ENCODE results near the gene MEGF9. TPM values are rescaled to one million over a fixed set of nuclear protein-coding genes. Genes with fewer than 3 reads are reported as not detected.
"Not testable (repeated sequence)": the region's sequence is repeated elsewhere in the genome, so short reads cannot be mapped to it uniquely, and the experiment has no call there.

Gene MEGF9
- total RNA-seq, 3 donors from 2014 or later: 22.0 to 30.3 (median 27.2) TPM

DNA sequence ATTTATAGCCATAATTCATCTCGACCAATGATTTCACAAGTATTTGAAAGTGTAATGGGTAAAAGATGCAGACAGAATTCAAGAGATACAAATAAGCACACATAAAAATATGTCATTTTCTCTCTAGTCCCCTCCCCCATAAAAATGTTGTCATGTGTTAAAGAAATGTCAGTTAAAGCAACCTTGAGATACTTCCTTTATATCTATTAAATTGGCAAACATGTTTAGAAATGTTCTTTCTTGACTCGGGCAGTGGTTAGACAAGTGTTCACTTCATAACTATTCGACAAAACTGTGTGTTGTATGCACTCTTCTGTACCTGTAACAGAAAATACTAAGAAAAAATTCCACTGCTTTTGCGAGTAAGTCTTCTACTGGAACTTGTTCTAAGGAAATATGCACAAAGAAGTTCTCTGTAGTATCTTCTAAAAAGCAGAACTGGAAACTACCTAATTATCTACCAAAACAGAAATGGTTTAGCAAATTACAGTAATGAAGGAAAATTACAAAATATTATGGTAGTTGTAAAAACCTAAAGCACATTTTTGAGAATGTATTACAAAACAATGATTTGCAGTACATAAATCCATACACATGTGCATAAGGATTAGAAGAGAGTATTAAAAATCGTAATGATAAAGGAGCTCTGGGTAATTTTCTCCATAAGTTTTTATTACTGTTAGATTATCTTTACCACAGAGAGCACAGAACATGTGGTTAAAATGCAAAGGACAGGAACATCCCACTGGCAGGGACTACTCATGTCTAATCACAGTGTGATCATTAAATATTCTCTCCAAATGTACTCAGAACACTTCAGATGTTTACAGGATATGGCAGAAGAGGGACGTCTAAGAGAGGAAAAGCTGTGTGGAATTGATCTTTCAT, 43.0 kb upstream of the MEGF9 start:
- no peak for DNase-seq (ENCODE audit: low spot score in 2 of 2)
- no peaks in the 10 kb centered on the region for H3K36me3 ChIP-seq
- TF ChIP-seq, protein P1, sequence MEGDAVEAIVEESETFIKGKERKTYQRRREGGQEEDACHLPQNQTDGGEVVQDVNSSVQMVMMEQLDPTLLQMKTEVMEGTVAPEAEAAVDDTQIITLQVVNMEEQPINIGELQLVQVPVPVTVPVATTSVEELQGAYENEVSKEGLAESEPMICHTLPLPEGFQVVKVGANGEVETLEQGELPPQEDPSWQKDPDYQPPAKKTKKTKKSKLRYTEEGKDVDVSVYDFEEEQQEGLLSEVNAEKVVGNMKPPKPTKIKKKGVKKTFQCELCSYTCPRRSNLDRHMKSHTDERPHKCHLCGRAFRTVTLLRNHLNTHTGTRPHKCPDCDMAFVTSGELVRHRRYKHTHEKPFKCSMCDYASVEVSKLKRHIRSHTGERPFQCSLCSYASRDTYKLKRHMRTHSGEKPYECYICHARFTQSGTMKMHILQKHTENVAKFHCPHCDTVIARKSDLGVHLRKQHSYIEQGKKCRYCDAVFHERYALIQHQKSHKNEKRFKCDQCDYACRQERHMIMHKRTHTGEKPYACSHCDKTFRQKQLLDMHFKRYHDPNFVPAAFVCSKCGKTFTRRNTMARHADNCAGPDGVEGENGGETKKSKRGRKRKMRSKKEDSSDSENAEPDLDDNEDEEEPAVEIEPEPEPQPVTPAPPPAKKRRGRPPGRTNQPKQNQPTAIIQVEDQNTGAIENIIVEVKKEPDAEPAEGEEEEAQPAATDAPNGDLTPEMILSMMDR (IDR thresholded peaks at IDR 0.05): no peak
- TF ChIP-seq POLR2A (IDR thresholded peaks at IDR 0.05) (no peak), POLR2AphosphoS5 (IDR thresholded peaks at IDR 0.05) (no peak)
- intact Hi-C loops (cut with DNase I; ENCODE audit: low total_unique reads): no loop called here
- no peak overlapping the region for H3K4me3 ChIP-seq
- H3K27ac ChIP-seq: no peak overlapping the region
- no peaks in the 10 kb centered on the region for H3K27me3 ChIP-seq
- H3K9me3 ChIP-seq: no peaks in the 10 kb centered on the region
- H3K4me1 ChIP-seq: no peaks in the 10 kb centered on the region

DNA sequence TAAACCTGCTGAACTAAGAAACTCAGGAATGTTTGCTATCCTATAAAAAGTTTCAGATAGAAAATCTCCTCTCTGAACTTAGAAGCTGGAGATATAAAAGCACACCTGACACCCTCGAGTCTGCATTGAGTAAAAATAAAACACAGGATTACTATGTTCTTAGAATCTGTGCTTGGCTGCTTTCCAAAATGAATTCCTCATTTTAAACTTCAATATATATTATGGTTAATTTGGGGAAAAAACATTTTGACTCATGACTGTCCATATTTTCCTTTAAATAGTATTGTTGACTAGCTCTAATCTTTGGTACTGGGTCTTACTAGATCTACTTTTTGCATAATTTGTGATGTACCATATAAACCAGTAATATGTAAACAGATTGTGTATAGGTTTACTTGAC, 42.3 kb upstream of the MEGF9 start:
- Histone ChIP-seq H3K4me1 (no peaks in the 10 kb centered on the region), H3K27ac (no peak overlapping the region), H3K27me3 (no peaks in the 10 kb centered on the region), H3K4me3 (no peak overlapping the region), H3K9me3 (no peaks in the 10 kb centered on the region), H3K36me3 (no peaks in the 10 kb centered on the region)
- no peak for DNase-seq (ENCODE audit: low spot score in 2 of 2)
- TF ChIP-seq POLR2A (IDR thresholded peaks at IDR 0.05) (no peak), POLR2AphosphoS5 (IDR thresholded peaks at IDR 0.05) (no peak)
- TF ChIP-seq, protein P1 (IDR thresholded peaks at IDR 0.05): no peak
- intact Hi-C loops (cut with DNase I; ENCODE audit: low total_unique reads): no loop called here

DNA sequence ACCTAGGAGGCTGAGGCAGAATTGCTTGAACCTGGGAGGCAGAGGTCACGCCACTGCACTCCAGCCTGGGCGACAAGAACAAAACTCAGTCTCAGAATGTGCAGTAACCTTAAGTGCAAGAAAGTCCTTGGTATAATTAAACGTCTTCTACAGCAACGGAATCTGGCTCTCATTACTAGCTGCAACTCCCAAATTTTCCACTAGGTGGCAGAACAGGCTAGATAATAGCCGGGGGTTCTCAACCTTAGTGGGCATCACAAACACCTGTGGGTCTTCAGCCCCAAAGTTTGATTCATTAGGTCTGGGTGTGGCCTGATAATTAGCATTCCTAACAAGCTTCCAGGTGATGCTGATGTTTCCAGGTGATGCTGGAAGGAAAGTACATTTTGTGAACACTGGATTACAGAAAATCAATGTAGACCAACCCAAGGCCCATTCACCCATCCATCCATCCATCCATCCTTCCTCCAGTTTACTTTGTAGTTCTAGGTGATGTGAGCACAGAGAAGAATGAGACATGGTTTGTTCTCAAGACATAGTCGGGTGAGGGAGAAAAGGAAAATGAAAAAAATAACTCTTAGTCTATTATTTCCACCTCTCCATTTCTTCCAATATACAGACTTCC, 41.7 kb upstream of the MEGF9 start:
- Histone ChIP-seq H3K9me3 (no peaks in the 10 kb centered on the region), H3K27me3 (no peaks in the 10 kb centered on the region), H3K4me3 (no peak overlapping the region), H3K36me3 (no peaks in the 10 kb centered on the region), H3K4me1 (no peaks in the 10 kb centered on the region), H3K27ac (no peak overlapping the region)
- DNase-seq (ENCODE audit: low spot score in 2 of 2): peak in 1 of 2 donors; percentile 37
- peak in 1 of 3 donors; percentile 35 for TF ChIP-seq POLR2AphosphoS5 (IDR thresholded peaks at IDR 0.05)
- TF ChIP-seq, protein P1 (IDR thresholded peaks at IDR 0.05): peak; percentile 76 to 94 (median 91)
- no peak for TF ChIP-seq POLR2A (IDR thresholded peaks at IDR 0.05)
- intact Hi-C loops (cut with DNase I; ENCODE audit: low total_unique reads): no loop called here

DNA sequence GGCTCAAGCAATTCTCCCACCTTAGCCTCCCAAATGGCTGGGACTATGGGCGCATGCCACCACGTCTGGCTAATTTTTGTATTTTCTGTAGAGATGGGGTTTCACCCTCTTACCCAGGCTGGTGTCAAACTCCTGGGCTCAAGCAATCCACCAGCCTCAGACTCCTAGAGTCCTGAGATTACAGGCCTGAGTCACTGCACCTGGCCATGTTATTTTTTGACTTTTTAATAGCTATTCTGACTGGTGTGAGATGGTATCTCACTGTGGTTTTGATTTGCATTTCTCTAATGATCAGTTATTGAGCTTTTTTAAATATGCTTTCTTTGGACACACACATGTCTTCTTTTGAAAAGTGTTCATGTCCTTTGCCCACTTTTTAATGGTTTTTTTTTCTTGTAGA, 40.8 kb upstream of the MEGF9 start:
- Histone ChIP-seq H3K27ac (no peak overlapping the region), H3K27me3 (no peaks in the 10 kb centered on the region), H3K9me3 (no peaks in the 10 kb centered on the region), H3K4me1 (no peaks in the 10 kb centered on the region), H3K4me3 (no peak overlapping the region), H3K36me3 (no peaks in the 10 kb centered on the region)
- TF ChIP-seq, protein P1 (IDR thresholded peaks at IDR 0.05): no peak
- TF ChIP-seq POLR2A (IDR thresholded peaks at IDR 0.05) (no peak), POLR2AphosphoS5 (IDR thresholded peaks at IDR 0.05) (no peak)
- DNase-seq (ENCODE audit: low spot score in 2 of 2): no peak
- intact Hi-C loops (cut with DNase I; ENCODE audit: low total_unique reads): no loop called here

DNA sequence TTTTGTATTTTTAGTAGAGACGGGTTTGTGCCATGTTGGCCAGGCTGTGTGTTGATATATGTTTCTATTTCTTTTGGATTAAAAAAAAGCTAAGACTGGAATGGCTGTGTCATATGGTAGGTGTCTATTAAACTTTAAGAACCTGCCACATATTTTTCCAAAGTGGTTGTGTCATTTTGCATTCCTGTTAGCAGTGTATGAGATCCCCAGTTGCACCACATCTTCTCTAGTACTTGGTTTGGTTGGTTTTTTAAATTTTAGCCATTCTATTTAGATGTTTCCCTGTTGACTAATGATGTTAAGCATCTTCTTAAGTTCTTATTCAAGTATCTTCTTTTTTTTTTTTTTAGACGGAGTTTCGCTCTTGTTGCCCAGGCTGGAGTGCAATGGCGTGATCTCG, 36.2 kb upstream of the MEGF9 start:
- Histone ChIP-seq H3K9me3 (no peaks in the 10 kb centered on the region), H3K27me3 (no peaks in the 10 kb centered on the region), H3K36me3 (no peaks in the 10 kb centered on the region), H3K4me3 (no peak overlapping the region), H3K27ac (no peak overlapping the region), H3K4me1 (no peaks in the 10 kb centered on the region)
- no peak for DNase-seq (ENCODE audit: low spot score in 2 of 2)
- TF ChIP-seq, protein P1 (IDR thresholded peaks at IDR 0.05): no peak
- TF ChIP-seq POLR2AphosphoS5 (IDR thresholded peaks at IDR 0.05) (no peak), POLR2A (IDR thresholded peaks at IDR 0.05) (no peak)
- intact Hi-C loops (cut with DNase I; ENCODE audit: low total_unique reads): no loop called here

DNA sequence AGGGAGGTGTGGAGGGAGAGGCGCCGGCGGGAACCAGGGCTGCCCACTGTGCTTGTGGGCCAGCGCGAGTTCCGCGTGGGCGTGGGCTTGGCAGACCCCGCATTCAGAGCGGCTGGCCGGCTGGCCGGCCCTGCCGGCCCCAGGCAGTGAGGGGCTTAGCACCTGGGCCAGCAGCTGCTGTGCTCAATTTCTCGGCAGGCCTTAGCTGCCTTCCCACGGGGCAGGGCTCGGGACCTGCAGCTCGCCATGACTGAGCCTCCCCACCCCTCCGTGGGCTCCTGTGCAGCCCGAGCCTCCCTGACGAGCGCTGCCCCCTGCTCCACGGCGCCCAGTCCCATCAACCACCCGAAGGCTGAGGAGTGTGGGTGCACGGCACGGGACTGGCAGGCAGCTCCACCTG, 32.1 kb upstream of the MEGF9 start:
- H3K36me3 ChIP-seq; H3K27ac ChIP-seq; DNase-seq (ENCODE audit: low spot score in 2 of 2); H3K4me1 ChIP-seq; H3K4me3 ChIP-seq; H3K27me3 ChIP-seq; H3K9me3 ChIP-seq; intact Hi-C loops (cut with DNase I; ENCODE audit: low total_unique reads): not testable (repeated sequence)
